Astrocyte (in vitro differentiated cells and primary cell): Measurements from ENCODE around the gene PKNOX2. TPM values are rescaled to one million over a fixed set of nuclear protein-coding genes. Genes with fewer than 3 reads are reported as not detected.
A peak's percentile ranks its signal among the peaks of the same experiment; 100 is the strongest.

Experiments
- DNase-seq: peaks from one replicate; pipeline ENCODE4 v3.0.0-alpha.2; 2010; ENCODE audit warnings: low read depth
- FAIRE-seq: peaks from 2 replicates; lab custom pipeline; 2011; peaks lifted over from hg19 to GRCh38; lab: Jason Lieb, UNC
- H2AFZ ChIP-seq: 2 replicates; pipeline ENCODE4 v1.6.0; 2012; ENCODE audit warnings: low read depth, low read length, inconsistent platforms
- H3K27ac ChIP-seq: 2 replicates; pipeline ENCODE4 v1.5.1; 2011; ENCODE audit warnings: low read depth, low read length, inconsistent platforms
- H3K27me3 ChIP-seq: 2 replicates; pipeline ENCODE4 v1.6.0; 2011; ENCODE audit warnings: low read length, inconsistent platforms; ENCODE audit not compliant: insufficient read depth
- H3K36me3 ChIP-seq: 2 replicates; pipeline ENCODE4 v1.5.1; 2011; ENCODE audit warnings: low read length, inconsistent platforms; ENCODE audit not compliant: insufficient read depth
- H3K4me1 ChIP-seq: 2 replicates; pipeline ENCODE4 v1.5.1; 2011; ENCODE audit warnings: low read length, inconsistent platforms; ENCODE audit not compliant: insufficient read depth
- H3K4me2 ChIP-seq: 2 replicates; pipeline ENCODE4 v1.6.0; 2012; ENCODE audit warnings: low read length, inconsistent platforms
- H3K4me3 ChIP-seq: 2 replicates; pipeline ENCODE4 v1.5.1; 2011; ENCODE audit warnings: low read depth, mild to moderate bottlenecking, low read length, inconsistent platforms; ENCODE audit not compliant: insufficient read depth
- H3K79me2 ChIP-seq: 2 replicates; pipeline ENCODE4 v1.6.0; 2012; ENCODE audit warnings: mild to moderate bottlenecking, low read length, inconsistent platforms; ENCODE audit not compliant: insufficient read depth
- H3K9ac ChIP-seq: 2 replicates; pipeline ENCODE4 v1.6.0; 2012; ENCODE audit warnings: mild to moderate bottlenecking, low read length, inconsistent platforms
- H3K9me3 ChIP-seq: 2 replicates; pipeline ENCODE4 v1.5.1; 2012; ENCODE audit warnings: low read depth, mild to moderate bottlenecking, low read length, inconsistent platforms; ENCODE audit not compliant: insufficient read depth
- H4K20me1 ChIP-seq: 2 replicates; pipeline ENCODE4 v1.6.0; 2012; ENCODE audit warnings: low read length, inconsistent platforms; ENCODE audit not compliant: insufficient read depth
- H3K27ac Mint-ChIP-seq: one replicate; pipeline ENCODE4 v1.8.0; 2021; ENCODE audit warnings: mild to moderate bottlenecking, mixed read lengths; ENCODE audit not compliant: unreplicated experiment
- H3K27me3 Mint-ChIP-seq: one replicate; pipeline ENCODE4 v1.8.0; 2021; ENCODE audit warnings: low read depth, mixed read lengths; ENCODE audit not compliant: unreplicated experiment
- H3K36me3 Mint-ChIP-seq: one replicate; pipeline ENCODE4 v1.8.0; 2021; ENCODE audit warnings: low read depth, mixed read lengths; ENCODE audit not compliant: unreplicated experiment
- H3K4me1 Mint-ChIP-seq: one replicate; pipeline ENCODE4 v1.8.0; 2021; ENCODE audit warnings: low read depth, mixed read lengths; ENCODE audit not compliant: unreplicated experiment
- H3K4me3 Mint-ChIP-seq: one replicate; pipeline ENCODE4 v1.8.0; 2021; ENCODE audit warnings: mild to moderate bottlenecking, moderate library complexity, mixed read lengths; ENCODE audit not compliant: unreplicated experiment
- H3K9me3 Mint-ChIP-seq: one replicate; pipeline ENCODE4 v1.8.0; 2021; ENCODE audit warnings: mild to moderate bottlenecking, mixed read lengths; ENCODE audit not compliant: unreplicated experiment
- EZH2 ChIP-seq: IDR thresholded peaks from 2 replicates; pipeline ENCODE4 v1.6.1; 2012; ENCODE audit warnings: mild to moderate bottlenecking, low read length, inconsistent platforms; ENCODE audit not compliant: insufficient read depth
- total RNA-seq: library from RNA; stranded (reverse); gene quantifications from 2 replicates; pipeline ENCODE4 v1.2.1, GENCODE V29; 2021
- TF ChIP-seq, protein P1 (sequence below): IDR thresholded peaks from 2 replicates; pipeline ENCODE4 v1.5.1; 2011; ENCODE audit warnings: low read depth, mild to moderate bottlenecking, inconsistent platforms, low read length, moderate library complexity; ENCODE audit not compliant: insufficient read depth

The PKNOX2 gene
- total RNA-seq, 1 donor from 2014 or later = 53.4 TPM

DNA sequence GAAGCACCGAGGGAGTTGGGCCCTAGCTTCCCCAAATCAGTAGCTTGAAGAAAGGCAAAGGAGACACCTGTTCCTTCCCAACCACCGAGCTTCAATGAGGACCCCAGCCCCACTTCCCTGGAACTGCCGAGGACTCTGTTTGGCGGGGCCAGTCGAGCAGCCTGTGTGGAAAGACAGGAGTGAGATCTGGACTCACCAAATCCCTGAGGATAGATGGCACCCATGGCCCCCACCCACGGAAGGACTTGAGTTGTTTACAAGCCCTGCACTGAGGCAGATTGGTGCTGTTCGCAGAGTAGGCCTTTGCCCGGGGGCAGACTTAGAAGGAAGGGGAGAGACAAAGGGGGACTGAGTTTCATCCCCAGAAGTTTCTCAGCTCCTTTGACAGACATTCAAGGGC is 266.9 kb downstream of the PKNOX2 start:
- H3K9me3 Mint-ChIP-seq = no peaks in the 10 kb centered on the region
- H3K9me3 ChIP-seq = no peaks in the 10 kb centered on the region
- H3K4me1 Mint-ChIP-seq = peaks cover 11% of the 10 kb centered on the region
- H3K4me1 ChIP-seq = peaks cover 6% of the 10 kb centered on the region
- no peak overlapping the region for H3K4me3 Mint-ChIP-seq
- H3K4me3 ChIP-seq = no peak overlapping the region
- no peaks in the 10 kb centered on the region for H3K27me3 Mint-ChIP-seq
- H4K20me1 ChIP-seq = no peaks in the 10 kb centered on the region
- no peaks in the 10 kb centered on the region for H3K79me2 ChIP-seq
- H3K27me3 ChIP-seq = no peaks in the 10 kb centered on the region
- H3K4me2 ChIP-seq = no peak overlapping the region
- TF ChIP-seq, protein P1, sequence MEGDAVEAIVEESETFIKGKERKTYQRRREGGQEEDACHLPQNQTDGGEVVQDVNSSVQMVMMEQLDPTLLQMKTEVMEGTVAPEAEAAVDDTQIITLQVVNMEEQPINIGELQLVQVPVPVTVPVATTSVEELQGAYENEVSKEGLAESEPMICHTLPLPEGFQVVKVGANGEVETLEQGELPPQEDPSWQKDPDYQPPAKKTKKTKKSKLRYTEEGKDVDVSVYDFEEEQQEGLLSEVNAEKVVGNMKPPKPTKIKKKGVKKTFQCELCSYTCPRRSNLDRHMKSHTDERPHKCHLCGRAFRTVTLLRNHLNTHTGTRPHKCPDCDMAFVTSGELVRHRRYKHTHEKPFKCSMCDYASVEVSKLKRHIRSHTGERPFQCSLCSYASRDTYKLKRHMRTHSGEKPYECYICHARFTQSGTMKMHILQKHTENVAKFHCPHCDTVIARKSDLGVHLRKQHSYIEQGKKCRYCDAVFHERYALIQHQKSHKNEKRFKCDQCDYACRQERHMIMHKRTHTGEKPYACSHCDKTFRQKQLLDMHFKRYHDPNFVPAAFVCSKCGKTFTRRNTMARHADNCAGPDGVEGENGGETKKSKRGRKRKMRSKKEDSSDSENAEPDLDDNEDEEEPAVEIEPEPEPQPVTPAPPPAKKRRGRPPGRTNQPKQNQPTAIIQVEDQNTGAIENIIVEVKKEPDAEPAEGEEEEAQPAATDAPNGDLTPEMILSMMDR = no peak
- no peak for TF ChIP-seq EZH2
- FAIRE-seq = no peak
- H3K27ac Mint-ChIP-seq = no peak overlapping the region
- peaks cover 3% of the 10 kb centered on the region for H3K36me3 ChIP-seq
- H3K27ac ChIP-seq = no peak overlapping the region
- peaks cover 21% of the 10 kb centered on the region for H3K36me3 Mint-ChIP-seq
- H3K9ac ChIP-seq = no peak overlapping the region
- no peak overlapping the region for H2AFZ ChIP-seq
- DNase-seq = no peak

DNA sequence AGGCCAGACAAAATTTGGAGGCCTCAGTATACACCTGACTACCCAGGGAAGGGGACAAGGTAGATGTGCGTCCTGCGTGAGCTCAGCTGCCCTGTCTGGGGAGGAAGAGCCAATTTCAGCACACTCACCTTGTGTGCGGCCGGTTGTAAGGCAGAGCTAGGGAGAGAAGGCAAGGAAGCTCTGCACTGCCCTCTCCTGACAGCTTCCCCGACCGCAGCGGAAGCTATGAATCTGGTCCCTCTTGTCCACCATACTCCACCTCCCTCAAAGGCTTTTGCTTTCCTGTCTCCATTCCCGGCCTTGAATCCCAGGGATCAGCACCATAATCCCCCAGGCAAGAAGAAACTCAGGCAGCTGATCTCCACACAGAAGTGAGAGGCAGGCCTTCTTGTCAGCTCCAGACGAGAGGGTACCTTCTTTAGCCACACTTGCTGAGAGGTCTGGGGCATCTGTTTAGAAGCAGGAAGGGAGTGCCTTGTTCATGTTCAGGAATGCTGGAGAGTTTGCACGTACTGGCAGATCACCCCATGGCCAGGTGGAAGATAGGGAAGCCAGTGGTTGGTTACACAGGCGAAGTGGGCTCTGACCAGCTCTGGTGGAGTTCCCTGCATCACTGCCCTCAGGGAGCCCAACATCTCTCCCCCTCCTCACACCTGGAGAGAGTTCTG is 269.0 kb downstream of the PKNOX2 start:
- Mint-ChIP-seq H3K4me1 (peaks cover 11% of the 10 kb centered on the region), H3K36me3 (peaks cover 18% of the 10 kb centered on the region), H3K27me3 (no peaks in the 10 kb centered on the region), H3K4me3 (no peak overlapping the region), H3K27ac (no peak overlapping the region), H3K9me3 (no peaks in the 10 kb centered on the region)
- H3K27ac ChIP-seq = no peak overlapping the region
- H3K4me2 ChIP-seq = no peak overlapping the region
- no peaks in the 10 kb centered on the region for H3K27me3 ChIP-seq
- no peak overlapping the region for H3K4me3 ChIP-seq
- H3K36me3 ChIP-seq = no peaks in the 10 kb centered on the region
- DNase-seq (peak; percentile 47), FAIRE-seq (no peak)
- H3K9ac ChIP-seq = no peak overlapping the region
- no peaks in the 10 kb centered on the region for H3K9me3 ChIP-seq
- peaks cover 6% of the 10 kb centered on the region for H3K4me1 ChIP-seq
- TF ChIP-seq, protein P1 = peak; percentile 49
- TF ChIP-seq EZH2 = no peak
- H2AFZ ChIP-seq = peak overlapping the region; percentile 29
- H3K79me2 ChIP-seq = no peaks in the 10 kb centered on the region
- no peaks in the 10 kb centered on the region for H4K20me1 ChIP-seq

DNA sequence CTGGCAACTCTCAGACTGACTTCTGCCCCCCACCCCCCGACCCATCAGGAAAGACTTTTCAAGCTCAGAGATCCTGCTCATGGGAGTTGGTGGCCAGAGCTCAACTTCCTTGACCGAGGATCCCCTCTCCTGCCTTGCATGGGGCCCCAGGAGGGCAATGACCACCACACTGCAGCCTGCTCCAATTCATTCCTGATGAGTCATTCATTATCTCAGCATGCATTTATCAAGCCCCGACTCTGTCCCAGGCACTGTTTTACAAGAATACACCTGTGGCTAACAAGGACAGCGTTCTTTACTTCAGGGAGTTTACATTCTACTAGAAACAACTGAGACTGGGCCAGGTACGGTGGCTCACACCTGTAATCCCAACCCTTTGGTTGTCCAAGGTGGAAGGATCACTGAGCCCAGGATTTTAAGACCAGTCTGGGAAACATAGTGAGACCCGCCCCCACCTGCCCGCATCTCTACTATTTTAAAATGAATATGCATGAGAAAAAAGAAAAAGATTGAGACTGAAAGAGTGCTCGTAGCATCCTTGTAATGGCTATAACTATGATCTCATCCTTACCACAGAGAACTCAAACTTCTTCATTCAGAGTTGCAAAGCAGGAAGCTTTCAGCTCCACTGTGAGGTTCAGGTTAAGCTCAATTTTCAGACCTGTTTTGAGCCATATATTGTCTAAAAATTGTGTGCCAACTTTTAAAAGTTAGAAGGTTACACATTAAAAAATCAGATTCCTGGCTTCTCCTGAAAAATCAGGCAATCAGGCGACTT is 271.1 kb downstream of the PKNOX2 start:
- no peak for FAIRE-seq
- Mint-ChIP-seq H3K27ac (no peak overlapping the region), H3K9me3 (no peaks in the 10 kb centered on the region), H3K27me3 (peaks cover 2% of the 10 kb centered on the region), H3K36me3 (peaks cover 5% of the 10 kb centered on the region), H3K4me3 (no peak overlapping the region), H3K4me1 (peaks cover 21% of the 10 kb centered on the region)
- no peak overlapping the region for H3K9ac ChIP-seq
- H3K4me1 ChIP-seq = peaks cover 6% of the 10 kb centered on the region
- no peaks in the 10 kb centered on the region for H3K79me2 ChIP-seq
- H3K4me2 ChIP-seq = peak overlapping the region; percentile 47
- no peak overlapping the region for H3K27ac ChIP-seq
- no peaks in the 10 kb centered on the region for H3K27me3 ChIP-seq
- H3K4me3 ChIP-seq = no peak overlapping the region
- TF ChIP-seq, protein P1 = no peak
- no peak for TF ChIP-seq EZH2
- no peaks in the 10 kb centered on the region for H3K9me3 ChIP-seq
- H4K20me1 ChIP-seq = no peaks in the 10 kb centered on the region
- no peak overlapping the region for H2AFZ ChIP-seq
- DNase-seq = no peak
- no peaks in the 10 kb centered on the region for H3K36me3 ChIP-seq
